Vagina (tissue), 2 donors: Measurements from ENCODE around the gene PEX26.

ENCODE experiments used
- CTCF ChIP-seq, 3 experiments: fragments of 450-650 bp in 2 of 3; fragments of 200-600 bp in 1 of 3; sonication (generic) in 1 of 3; IDR thresholded peaks; one replicate each; pipeline ENCODE4 v1.5.1; 2017 to 2019; ENCODE audit warnings: antibody characterized with exemption in 3 of 3, mild to moderate bottlenecking in 2 of 3, moderate library complexity in 2 of 3
- POLR2AphosphoS5 ChIP-seq, 2 donors: sonication (generic); formaldehyde crosslinking; IDR thresholded peaks; one replicate each; pipeline ENCODE4 v1.9.0; 2017; ENCODE audit warnings: antibody characterized with exemption in 2 of 2, mild to moderate bottlenecking in 2 of 2, low read depth in 1 of 2; ENCODE audit not compliant: insufficient read depth in 1 of 2

DNA sequence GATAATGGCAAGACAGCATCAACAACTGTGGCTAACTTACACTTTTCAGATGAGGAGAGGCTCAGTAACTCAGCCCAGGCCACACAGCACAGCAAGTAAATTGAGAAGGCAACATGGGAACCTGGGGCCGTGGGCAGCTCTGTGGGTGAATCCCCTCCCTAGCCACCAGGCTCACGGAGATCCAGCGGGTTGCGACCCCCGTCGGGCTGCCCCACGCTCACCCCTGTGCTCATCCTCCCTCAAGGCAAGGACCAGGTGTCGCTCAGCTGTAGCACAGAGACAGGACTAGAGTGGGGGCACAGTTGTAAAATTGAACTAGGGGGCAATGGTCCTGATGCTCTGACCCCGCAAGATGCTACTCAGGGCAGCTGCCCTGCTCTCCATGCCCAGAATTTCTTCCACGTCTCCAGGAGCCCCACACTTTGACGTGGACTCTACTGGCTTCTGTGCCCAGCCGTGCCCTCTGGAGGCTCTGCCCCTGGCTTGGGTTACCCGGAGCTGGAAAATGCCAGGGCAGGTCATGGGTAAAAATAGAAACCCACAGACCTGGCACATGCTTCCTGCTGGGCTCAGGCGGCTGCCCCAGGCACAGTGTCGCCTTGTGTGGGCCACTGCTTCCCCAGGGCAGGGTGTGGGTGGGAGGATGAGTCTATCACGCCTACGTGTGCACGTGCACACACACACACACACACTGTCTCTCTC lies 41.8 kb downstream of the PEX26 start:
- no peak for TF ChIP-seq POLR2AphosphoS5 (IDR thresholded peaks at IDR 0.05; ENCODE audit: insufficient read depth in 1 of 2, low read depth in 1 of 2)
- no peak for TF ChIP-seq CTCF (IDR thresholded peaks at IDR 0.05)
